CD4-positive, alpha-beta T cell treated with Interleukin-4 for 4 hours (primary cell): ENCODE results near the gene CDK6.

Experiments used
- DNase-seq: peaks from one replicate; pipeline ENCODE4 v3.0.0-alpha.2; 2020

The CDK6 gene

GRCh38 chr7:92824901-92825480 lies 11.4 kb downstream of the CDK6 start:
- DNase-seq: no peak

GRCh38 chr7:92824450-92824849 lies 11.9 kb downstream of the CDK6 start:
- no peak for DNase-seq

- DNase-seq: no peak
Observed at GRCh38 chr7:92823042-92823441, 13.3 kb downstream of the CDK6 start.

GRCh38 chr7:92820191-92820590 lies 16.2 kb downstream of the CDK6 start:
- DNase-seq: no peak

GRCh38 chr7:92817398-92817797 lies 19.0 kb downstream of the CDK6 start:
- no peak for DNase-seq

- no peak for DNase-seq
Observed at GRCh38 chr7:92815412-92815811, 21.0 kb downstream of the CDK6 start.

GRCh38 chr7:92813390-92814024 lies 22.9 kb downstream of the CDK6 start:
- DNase-seq: peak; percentile 73

GRCh38 chr7:92811158-92811557 lies 25.2 kb downstream of the CDK6 start:
- no peak for DNase-seq

GRCh38 chr7:92809760-92810573 lies 26.4 kb downstream of the CDK6 start:
- peak; percentile 77 for DNase-seq

- no peak for DNase-seq
Observed at GRCh38 chr7:92809397-92809759, 27.0 kb downstream of the CDK6 start.

- no peak for DNase-seq
Observed at GRCh38 chr7:92808635-92809034, 27.7 kb downstream of the CDK6 start.

- no peak for DNase-seq
Observed at GRCh38 chr7:92808006-92808405, 28.4 kb downstream of the CDK6 start.

GRCh38 chr7:92806496-92806895 lies 29.9 kb downstream of the CDK6 start:
- no peak for DNase-seq

- DNase-seq: no peak
Observed at GRCh38 chr7:92802406-92802805, 34.0 kb downstream of the CDK6 start.

GRCh38 chr7:92799446-92800211 lies 36.7 kb downstream of the CDK6 start:
- no peak for DNase-seq

- no peak for DNase-seq
Observed at GRCh38 chr7:92798517-92799249, 37.7 kb downstream of the CDK6 start.

GRCh38 chr7:92797693-92798092 lies 38.7 kb downstream of the CDK6 start:
- DNase-seq: peak; percentile 13

- DNase-seq: no peak
Observed at GRCh38 chr7:92797284-92797683, 39.1 kb downstream of the CDK6 start.

GRCh38 chr7:92794831-92795230 lies 41.5 kb downstream of the CDK6 start:
- DNase-seq: no peak

GRCh38 chr7:92794391-92794790 lies 42.0 kb downstream of the CDK6 start:
- DNase-seq: no peak

GRCh38 chr7:92793656-92794205 lies 42.6 kb downstream of the CDK6 start:
- DNase-seq: no peak

- DNase-seq: no peak
Observed at GRCh38 chr7:92790992-92791391, 45.4 kb downstream of the CDK6 start.
